NCI-H226 (cell line): ENCODE data around the gene CHPT1.

Experiments used
- DNase-seq: peaks from one replicate; pipeline ENCODE4 v3.0.0-alpha.2; 2015

Gene CHPT1

DNA sequence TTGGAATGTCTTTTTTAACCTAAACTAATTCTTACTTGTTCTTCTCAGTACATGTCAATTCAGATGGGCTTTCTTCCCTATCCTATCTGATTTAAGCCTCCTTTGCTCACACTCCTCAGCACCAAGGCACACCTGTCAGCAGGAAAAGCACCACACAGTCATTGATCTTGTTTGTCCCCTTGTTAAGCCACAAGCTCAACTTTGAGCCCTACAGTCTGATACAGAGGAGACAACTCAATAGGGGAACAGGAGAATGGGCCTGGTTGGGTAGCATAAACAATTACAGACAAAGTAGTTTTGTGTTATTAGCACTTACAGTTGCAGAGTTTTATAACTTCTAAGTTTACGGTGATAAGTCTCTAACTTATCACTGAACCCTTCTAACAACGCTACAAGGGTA, 71.3 kb downstream of the CHPT1 start:
- no peak for DNase-seq

DNA sequence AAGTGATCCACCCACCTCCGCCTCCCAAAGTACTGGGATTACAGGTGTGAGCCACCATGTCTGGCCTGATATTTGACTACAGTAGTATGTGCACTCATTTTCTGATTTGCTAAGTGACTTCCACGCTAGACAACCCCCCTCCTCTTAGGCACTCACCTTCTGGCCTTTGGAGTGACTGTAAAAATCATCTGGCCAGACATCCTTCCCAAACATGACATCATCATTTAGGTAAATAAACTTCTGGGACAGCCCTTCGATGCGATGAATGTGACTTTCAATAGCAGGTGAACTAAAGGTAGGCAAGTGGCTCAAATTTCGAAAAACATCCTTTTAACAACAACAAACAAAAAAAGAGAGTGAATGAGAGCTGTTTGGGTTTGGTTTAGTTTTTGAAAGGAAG, 72.4 kb downstream of the CHPT1 start:
- DNase-seq, result no peak

DNA sequence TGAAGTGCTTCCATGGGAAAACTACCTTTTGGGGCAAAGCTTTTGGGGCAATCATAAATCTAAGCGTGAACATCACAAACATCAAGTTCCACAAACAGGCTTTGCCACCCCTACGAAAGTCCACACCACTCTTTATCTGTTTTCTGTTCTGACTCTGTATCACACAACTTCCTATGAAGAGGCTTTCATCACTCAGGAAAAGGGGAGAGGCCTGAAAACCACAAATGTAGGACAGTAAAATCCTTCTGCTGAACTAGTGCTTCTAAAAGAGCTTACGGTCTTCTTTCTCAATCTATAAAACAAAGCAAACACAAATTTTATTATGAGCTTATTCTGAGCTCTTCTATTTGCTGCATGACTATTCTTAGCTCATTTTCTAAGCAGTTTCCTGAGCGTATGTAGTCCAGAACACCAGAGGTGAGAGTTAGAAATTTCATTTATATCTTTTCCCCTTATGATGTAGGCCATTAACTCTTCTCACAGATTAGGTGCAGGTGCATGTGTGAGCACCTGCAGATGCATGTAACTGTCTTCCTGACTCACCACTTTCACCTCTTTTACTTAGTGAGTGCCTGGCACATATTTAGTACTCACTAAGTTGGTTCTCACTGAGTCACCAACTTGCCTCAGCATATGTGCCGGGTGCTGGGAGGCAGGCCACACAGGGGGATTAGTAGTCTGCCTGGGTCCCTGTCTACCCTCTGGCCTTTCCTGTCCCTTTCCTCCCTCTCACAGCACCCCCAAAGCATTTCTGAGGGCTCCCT, 74.8 kb downstream of the CHPT1 start:
- DNase-seq, result no peak

DNA sequence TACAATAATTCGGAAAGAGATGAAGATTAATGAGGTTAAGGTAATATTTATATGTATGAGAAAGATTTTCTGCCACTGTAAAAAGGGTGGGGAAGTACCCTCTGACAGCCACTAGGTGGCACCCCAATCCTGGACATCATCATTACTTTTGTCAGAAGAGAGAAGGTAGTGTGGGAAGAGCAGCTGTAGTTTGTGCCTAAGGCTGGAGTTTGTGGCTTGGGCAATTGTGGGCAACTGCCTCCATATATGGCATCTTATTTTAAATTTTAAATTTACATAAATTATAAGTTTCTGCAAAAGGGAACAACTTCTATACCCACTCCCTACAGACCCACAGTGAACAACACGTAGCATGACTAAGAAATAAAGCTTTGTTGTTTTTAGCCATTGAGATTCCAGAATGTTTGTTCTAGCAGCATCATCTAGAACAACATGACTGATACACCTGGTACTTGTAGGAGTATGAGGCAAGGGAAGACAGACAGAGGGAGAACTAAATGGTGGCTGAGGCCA, 76.3 kb downstream of the CHPT1 start:
- DNase-seq, result peak; percentile 19

DNA sequence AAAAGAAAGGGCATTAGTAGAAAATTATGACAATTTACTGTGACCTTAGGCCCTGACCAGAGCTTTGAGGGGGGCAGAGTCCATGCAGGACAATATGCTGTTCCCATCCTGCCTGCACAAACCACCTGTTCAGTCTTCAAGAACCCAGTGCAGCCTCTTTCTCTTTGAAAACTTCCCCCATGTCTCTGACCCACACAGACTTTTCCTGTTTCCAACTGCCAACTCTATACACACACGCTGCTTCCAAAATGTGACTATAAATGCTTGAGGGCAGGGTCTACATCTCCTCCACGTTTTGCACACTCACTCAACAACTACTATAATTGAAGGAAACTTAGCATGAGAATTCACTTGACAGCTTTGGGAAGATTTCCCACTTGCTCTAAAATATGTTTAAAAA, 78.4 kb downstream of the CHPT1 start:
- DNase-seq, result no peak

DNA sequence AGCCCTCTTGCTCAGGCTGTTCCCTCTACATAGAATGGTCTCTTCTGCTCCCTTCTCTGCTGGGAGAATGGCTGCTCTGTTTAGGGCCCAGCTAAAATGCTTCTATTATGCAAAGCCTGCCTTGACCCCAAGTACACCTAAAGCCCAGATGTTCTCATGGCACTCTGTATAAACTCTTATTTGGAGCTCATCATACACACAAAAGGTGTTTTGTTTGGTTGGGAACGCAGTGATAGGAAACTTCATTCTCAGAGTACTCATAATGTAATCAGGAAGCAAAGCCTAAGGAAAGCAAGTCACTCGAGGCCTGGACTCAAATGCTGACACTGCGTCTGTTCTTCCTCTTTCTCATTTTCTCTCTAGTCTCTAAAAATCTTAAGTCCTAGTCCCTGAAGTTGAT, 80.0 kb downstream of the CHPT1 start:
- no peak for DNase-seq

DNA sequence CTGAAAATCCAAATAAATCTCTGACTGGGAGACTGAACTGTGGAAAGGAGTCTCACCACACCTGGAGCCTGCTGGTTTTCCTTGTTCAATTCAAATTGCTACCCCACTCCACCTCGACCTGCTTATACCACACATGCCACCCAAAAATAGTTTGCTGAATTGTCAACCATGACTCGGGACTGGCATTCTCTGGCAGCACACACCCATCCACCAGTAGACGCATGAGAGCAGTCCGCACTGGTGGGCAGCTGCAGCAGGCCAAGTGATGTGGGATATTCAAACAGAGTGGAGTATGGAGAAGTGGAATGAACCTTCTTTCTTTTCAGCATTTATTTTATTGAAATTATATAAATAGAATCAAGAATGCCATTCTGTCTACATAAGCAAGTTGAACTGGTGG, 80.5 kb downstream of the CHPT1 start:
- DNase-seq, result no peak
